ENCODE results near the gene EXOC7.

EXOC7 gene

GRCh38 chr17:76138896-76139752, 35.5 kb upstream of the EXOC7 start:
- no peak for DNase-seq

DNA sequence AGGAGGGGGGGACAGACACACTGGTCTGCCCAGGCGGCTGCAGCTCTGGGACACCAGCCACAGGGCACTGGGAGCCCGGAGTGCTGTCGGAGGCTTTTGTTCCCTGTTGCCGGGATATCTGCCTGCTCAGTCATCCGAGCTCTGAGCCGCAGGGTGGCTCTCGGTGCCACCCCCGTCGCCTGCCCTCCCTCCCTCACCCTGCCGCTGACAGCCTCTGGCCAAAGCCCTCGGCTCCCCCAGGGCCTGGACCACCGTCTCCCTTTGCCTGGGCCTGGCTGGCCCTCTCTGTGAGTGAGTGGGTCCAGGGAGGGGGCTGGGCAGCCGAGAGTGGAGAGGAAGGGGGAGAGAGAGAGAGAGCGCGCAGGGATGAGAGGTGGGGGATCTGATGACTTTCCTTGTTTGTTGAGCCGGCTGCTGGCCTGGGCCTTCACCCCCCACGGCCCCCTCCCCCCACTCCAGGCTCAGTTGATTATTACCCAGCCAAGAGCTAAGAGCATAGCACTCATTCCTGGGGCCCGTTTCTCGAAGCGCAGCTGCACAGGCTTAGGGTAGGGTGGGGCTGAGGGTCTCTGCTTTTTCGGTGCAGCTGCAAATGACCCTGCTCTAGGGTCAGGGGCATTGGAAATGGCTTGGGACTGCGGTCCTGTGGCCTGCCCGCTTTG, 34.8 kb upstream of the EXOC7 start:
- peak; percentile 75 for DNase-seq

- no peak for DNase-seq
These were observed 34.0 kb upstream of the EXOC7 start for GRCh38 chr17:76137351-76138233.

- no peak for DNase-seq
These were observed 33.4 kb upstream of the EXOC7 start for GRCh38 chr17:76137001-76137350.

DNA sequence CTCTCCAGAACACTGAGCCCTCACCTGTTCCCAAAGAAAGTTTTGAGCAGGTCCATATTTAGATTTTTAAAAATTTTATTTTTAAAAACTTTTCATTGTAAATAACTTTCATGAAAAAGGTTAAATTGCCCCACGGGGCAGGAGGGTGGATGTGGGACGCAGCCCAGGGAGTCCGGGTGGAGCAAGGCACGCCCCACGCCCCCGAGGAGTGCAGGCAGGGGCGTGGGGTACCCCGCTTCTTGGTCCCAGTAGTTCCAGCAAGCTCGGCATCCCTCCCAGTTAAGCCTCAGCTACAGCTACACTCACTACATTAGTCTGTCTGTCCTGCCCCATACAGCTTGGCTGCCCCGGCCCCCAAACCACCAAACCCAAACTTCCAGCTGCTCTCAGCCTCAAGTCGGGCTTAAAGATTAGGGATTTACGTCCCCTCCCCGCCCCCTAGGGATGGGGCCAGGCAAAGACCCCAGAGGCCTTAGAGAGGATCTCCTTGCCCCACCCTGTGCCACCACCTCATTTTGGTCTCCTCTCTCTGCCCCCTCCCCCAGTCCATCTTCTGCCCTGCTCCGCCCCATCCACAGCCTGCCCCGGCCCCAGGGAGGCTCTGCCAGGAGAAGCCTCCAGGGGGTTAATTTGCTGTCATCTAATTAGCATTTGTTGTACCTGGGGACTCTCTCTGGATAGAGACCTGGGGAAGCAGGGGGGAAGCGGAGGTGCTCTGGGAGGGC, 32.9 kb upstream of the EXOC7 start:
- no peak for DNase-seq

- no peak for DNase-seq
These were observed 32.2 kb upstream of the EXOC7 start for GRCh38 chr17:76135810-76136188.

DNA sequence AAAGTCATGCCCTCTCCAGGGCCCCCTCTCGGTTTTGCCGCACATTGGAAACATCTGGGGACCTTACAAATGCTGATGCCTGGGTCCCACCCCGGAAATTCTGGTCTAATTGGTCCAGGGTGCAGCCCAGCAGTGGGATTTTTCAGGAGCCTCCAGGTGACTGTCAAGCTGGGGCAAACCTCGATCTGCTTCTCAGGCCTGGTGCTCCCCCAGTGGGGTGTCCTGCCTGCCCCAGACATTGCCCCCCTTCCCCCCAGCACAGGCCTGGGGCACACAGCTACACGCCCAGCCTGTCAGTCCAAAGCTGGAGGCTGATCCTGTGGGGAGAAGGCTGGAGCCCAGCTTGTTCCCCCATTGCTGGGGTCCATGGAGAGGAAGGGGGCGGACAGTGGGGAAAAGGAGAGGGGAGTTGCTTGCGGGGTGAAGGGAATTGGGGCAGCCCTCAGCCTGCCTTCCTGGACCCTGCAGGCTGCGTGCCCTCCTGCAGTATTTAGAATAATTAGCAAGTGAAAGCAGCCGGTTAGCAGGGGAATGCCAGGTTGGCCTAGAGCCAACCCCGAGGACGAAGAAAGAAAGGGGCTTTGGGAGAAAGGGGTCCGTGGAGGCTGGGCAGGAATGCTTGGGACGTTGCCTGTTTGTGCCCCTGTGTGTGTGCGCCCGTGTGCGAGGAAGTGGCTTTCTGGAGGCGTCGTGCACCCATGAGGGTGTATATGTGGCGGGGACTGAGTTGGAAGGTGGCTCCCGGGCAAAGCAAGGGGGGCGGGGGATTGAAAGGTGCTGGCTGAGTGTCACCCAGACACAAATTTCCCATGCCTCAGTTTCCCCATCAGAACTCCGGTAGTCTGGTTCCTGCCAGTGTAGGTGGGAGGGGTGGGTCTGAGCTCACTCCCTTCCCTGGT, 31.6 kb upstream of the EXOC7 start:
- DNase-seq, result no peak

DNA sequence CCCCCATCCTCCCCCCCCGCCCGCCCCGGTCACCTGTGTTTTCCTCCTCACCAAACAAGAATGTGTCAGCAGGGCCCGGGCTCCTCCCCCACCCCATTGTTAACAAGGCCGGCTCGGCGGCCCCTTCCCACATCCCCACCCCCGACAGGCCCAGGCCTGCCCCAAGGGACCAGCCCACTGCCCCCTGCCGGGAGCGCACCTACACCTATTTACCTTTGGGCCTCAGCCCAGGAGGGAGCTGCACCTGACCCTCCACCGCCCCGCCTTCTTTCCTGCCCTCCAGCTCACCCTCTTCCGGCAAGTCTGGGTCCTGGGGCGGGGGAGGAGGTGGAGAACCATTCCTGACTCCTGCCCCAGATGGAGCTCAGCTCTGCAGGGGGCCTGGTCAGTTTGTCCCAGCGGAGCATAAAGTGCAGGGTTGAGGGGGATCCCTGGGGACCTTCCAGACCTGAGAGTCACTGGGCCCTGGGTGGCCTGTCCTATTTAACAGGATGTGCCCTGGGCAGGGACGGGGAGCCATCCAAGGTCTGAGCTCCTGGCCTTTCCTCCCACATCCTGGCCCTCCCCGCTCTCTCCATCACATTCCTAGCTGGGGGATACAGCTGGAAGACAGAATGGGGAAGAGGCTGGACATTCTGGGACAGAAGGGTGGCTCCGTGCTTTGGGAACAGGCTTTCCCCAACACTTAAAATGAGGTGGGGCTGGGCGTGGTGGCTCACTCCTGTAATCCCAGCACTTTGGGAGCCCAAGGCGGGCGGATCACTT, 29.2 kb upstream of the EXOC7 start:
- DNase-seq, result peak; percentile 97

GRCh38 chr17:76131692-76132573, 28.3 kb upstream of the EXOC7 start:
- no peak for DNase-seq

GRCh38 chr17:76131051-76131691, 27.6 kb upstream of the EXOC7 start:
- DNase-seq, result no peak

DNA sequence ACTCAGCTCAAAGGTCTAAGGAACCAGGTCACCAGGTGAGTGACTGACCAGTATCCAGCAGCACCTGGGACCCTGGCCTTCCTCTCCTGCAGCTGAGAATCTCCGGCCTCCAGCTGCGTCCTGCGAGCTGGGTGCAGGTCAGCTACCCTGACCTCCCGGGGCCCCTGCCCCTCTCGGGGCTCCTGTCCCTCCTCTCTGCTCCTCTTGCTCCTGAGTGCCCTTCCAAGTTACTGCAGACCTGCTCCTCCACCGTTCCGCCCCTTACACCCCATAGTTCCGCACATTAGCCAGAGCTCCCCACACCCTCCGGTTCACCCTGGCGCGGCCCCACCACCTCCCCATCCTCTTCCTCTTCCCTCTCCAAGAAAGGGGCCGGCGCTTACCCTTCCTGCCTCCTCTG, 26.9 kb upstream of the EXOC7 start:
- no peak for DNase-seq

DNA sequence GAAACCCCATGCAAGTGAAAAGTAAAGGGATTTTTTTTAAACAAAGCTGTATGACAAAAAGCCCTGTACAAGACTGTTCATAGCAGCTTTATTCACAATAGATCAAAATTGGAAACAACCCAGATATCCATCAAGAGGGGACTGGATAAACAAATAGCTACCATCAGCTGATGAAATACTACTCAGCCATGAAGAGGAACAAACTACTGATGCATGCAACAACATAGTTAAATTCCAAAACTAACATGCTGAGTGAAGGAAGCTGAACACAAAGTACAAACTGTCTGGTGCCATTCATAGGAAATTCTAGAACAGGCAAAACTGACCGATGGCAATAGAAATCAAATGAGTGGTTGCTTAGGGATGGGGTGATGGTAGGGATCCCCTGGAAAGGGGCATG, 22.3 kb upstream of the EXOC7 start:
- DNase-seq, result no peak

- no peak for DNase-seq
These were observed 21.7 kb upstream of the EXOC7 start for GRCh38 chr17:76125391-76125675.

DNA sequence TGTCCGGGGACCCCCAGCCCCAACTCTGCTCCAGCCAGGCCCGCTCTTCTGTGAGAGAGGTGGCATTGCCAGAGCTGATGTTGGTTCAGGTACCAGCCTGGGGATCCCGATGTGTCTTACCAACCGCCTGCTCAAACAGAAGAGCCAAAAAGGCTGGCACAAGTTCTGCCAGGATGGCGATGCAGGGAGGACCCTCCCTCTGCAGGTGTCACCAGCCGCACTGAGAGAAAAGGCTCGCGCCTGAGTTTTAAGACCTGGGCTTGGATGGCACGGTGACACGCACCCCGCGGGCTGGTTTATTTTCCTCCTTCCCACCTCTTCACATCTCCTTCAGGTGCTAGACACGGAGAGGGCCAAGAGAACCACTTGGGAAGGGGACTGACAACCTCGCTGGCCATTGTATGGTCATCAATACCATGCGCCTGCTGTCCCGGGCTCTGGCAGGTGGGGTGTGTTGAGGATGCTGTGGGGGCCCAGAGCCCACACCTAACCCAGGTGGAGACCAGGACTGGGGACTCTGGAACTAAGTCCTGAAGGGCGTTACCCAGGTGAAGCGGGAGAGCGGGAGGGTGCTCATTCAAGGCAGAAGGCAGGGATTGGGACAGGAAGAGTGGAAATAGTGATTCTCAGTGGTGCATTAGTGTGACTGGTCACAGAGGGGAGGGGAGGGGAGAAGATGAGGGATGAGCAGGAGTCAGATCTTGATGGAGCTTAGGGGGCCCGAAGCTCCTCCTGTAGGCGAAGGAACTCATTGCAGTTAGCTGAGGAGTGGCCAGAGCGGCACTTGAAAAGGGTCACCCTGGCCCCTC, 21.2 kb upstream of the EXOC7 start:
- DNase-seq, result no peak

- DNase-seq, result no peak
These were observed 20.4 kb upstream of the EXOC7 start for GRCh38 chr17:76123749-76124581.

- DNase-seq, result no peak
These were observed 19.6 kb upstream of the EXOC7 start for GRCh38 chr17:76123191-76123499.

GRCh38 chr17:76122431-76123190, 19.0 kb upstream of the EXOC7 start:
- no peak for DNase-seq
